ENCODE data around the gene LEMD2.
A peak's percentile ranks its signal among the peaks of the same experiment; 100 is the strongest.
"Not testable (repeated sequence)": the region's sequence is repeated elsewhere in the genome, so short reads cannot be mapped to it uniquely, and the experiment has no call there.

The LEMD2 gene

GRCh38 chr6:33788694-33789549 lies at the start of gene LEMD2:
Gene LEMD2 (minus strand): TSS chr6:33789130. CDS start chr6:33789116, 14 bp downstream.
- DNase-seq = peak; percentile 49 to 94 (median 86)

GRCh38 chr6:33837971-33838665 lies 49.2 kb upstream of the LEMD2 start:
- no peak for DNase-seq

- DNase-seq = no peak
These were observed 48.0 kb upstream of the LEMD2 start for GRCh38 chr6:33836806-33837469.

GRCh38 chr6:33834401-33835392 lies 45.8 kb upstream of the LEMD2 start:
- DNase-seq = no peak

- no peak for DNase-seq
These were observed 44.7 kb upstream of the LEMD2 start for GRCh38 chr6:33833599-33833998.

- not testable (repeated sequence) for DNase-seq
These were observed 43.9 kb upstream of the LEMD2 start for GRCh38 chr6:33832831-33833230.

GRCh38 chr6:33831725-33832124 lies 42.8 kb upstream of the LEMD2 start:
- not testable (repeated sequence) for DNase-seq

- no peak for DNase-seq
These were observed 41.8 kb upstream of the LEMD2 start for GRCh38 chr6:33830635-33831240.

GRCh38 chr6:33828764-33829731 lies 40.1 kb upstream of the LEMD2 start:
- no peak for DNase-seq

GRCh38 chr6:33828452-33828763 lies 39.5 kb upstream of the LEMD2 start:
- DNase-seq = no peak

GRCh38 chr6:33827546-33828451 lies 38.9 kb upstream of the LEMD2 start:
- DNase-seq = peak in 3 of 56 donors; percentile 2 to 8 (median 6)

GRCh38 chr6:33826537-33826936 lies 37.6 kb upstream of the LEMD2 start:
- DNase-seq = no peak

- no peak for DNase-seq
These were observed 35.7 kb upstream of the LEMD2 start for GRCh38 chr6:33824461-33825154.

GRCh38 chr6:33823806-33824205 lies 34.9 kb upstream of the LEMD2 start:
- no peak for DNase-seq

- DNase-seq = no peak
These were observed 33.9 kb upstream of the LEMD2 start for GRCh38 chr6:33822575-33823395.

GRCh38 chr6:33820784-33821520 lies 32.0 kb upstream of the LEMD2 start:
- no peak for DNase-seq
